BE2C (cell line): Measurements from ENCODE around the gene KY.
A peak's percentile ranks its signal among the peaks of the same experiment; 100 is the strongest.

Experiments
- DNase-seq: peaks from one replicate; pipeline ENCODE4 v3.0.0-alpha.2; 2020
- H3K27me3 ChIP-seq: fragments of 250-450 bp; sonication (Bioruptor Pico); 2 replicates; pipeline ENCODE4 v1.5.1; 2020; ENCODE audit warnings: mild to moderate bottlenecking
- H3K36me3 ChIP-seq: fragments of 250-450 bp; sonication (Bioruptor Pico); 2 replicates; pipeline ENCODE4 v1.5.1; 2020; ENCODE audit warnings: mild to moderate bottlenecking
- H3K4me1 ChIP-seq: fragments of 250-450 bp; sonication (Bioruptor Pico); 2 replicates; pipeline ENCODE4 v1.5.1; 2020
- H3K4me3 ChIP-seq: 2 replicates; pipeline ENCODE4 v1.5.1; 2011; ENCODE audit warnings: low read depth, low read length
- H3K9me3 ChIP-seq: fragments of 250-450 bp; sonication (Bioruptor Pico); 2 replicates; pipeline ENCODE4 v1.5.1; 2020
- CTCF ChIP-seq: IDR thresholded peaks from 2 replicates; pipeline ENCODE4 v1.5.1; 2012; ENCODE audit warnings: mild to moderate bottlenecking, low read depth, low read length

KY gene

GRCh38 chr3:134651347-134652041, 672 bp upstream of the KY start:
- no peaks in the 10 kb centered on the region for H3K9me3 ChIP-seq
- H3K27me3 ChIP-seq, result peaks cover 26% of the 10 kb centered on the region
- no peaks in the 10 kb centered on the region for H3K36me3 ChIP-seq
- DNase-seq, result no peak
- no peaks in the 10 kb centered on the region; the same call in 1 of the 2 replicates for H3K4me1 ChIP-seq
- TF ChIP-seq CTCF, result no peak
- H3K4me3 ChIP-seq, result peak overlapping the region; percentile 45

GRCh38 chr3:134649106-134649705, 1.6 kb downstream of the KY start:
- no peaks in the 10 kb centered on the region for H3K9me3 ChIP-seq
- TF ChIP-seq CTCF, result no peak
- DNase-seq, result no peak
- H3K4me3 ChIP-seq, result no peak overlapping the region
- no peaks in the 10 kb centered on the region; the same call in 1 of the 2 replicates for H3K4me1 ChIP-seq
- peaks cover 26% of the 10 kb centered on the region for H3K27me3 ChIP-seq
- H3K36me3 ChIP-seq, result no peaks in the 10 kb centered on the region

GRCh38 chr3:134647902-134648760, 2.7 kb downstream of the KY start:
- H3K36me3 ChIP-seq, result no peaks in the 10 kb centered on the region
- H3K4me3 ChIP-seq, result no peak overlapping the region
- DNase-seq, result no peak
- TF ChIP-seq CTCF, result no peak
- H3K4me1 ChIP-seq, result no peaks in the 10 kb centered on the region; the same call in 1 of the 2 replicates
- H3K9me3 ChIP-seq, result no peaks in the 10 kb centered on the region
- H3K27me3 ChIP-seq, result peaks cover 26% of the 10 kb centered on the region

DNA sequence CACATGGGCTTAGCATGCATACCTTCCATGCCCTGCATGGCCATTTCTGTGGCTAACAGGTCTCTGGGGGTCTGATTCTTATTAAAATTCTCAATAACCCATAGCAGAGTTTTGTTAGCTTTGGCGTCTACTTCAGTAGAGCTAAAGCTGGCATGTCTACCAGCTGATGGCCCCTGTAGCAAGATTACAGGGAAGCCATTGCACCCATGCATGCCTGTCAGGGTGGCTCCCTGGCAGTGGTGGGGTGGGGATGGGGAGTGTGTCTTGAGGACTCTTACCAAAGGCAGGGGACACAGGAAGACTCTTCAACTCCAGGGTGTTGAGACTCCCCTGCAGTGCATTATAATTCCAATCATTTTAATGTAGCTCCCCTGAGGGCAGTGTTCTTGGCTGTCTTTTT, 4.7 kb downstream of the KY start:
- H3K9me3 ChIP-seq, result no peaks in the 10 kb centered on the region
- H3K4me1 ChIP-seq, result peaks cover 3% of the 10 kb centered on the region; the same call in 1 of the 2 replicates
- DNase-seq, result no peak
- no peak overlapping the region for H3K4me3 ChIP-seq
- H3K27me3 ChIP-seq, result peaks cover 14% of the 10 kb centered on the region
- no peaks in the 10 kb centered on the region for H3K36me3 ChIP-seq
- no peak for TF ChIP-seq CTCF

- no peak for TF ChIP-seq CTCF
- DNase-seq, result no peak
- H3K36me3 ChIP-seq, result no peaks in the 10 kb centered on the region
- H3K9me3 ChIP-seq, result no peaks in the 10 kb centered on the region
- peaks cover 9% of the 10 kb centered on the region for H3K27me3 ChIP-seq
- no peak overlapping the region for H3K4me3 ChIP-seq
- peaks cover 8% of the 10 kb centered on the region for H3K4me1 ChIP-seq
Observed at GRCh38 chr3:134645515-134645914, 5.3 kb downstream of the KY start.
